Calu3 (cell line): ENCODE measurements around the gene ABHD17C. TPM values are rescaled to one million over a fixed set of nuclear protein-coding genes. Genes with fewer than 3 reads are reported as not detected.

Source experiments
- BruUV-seq: library from RNA; stranded (reverse); fragments of 400-500 nt; replicated peaks from 2 replicates; lab custom pipeline; 2021; lab: Mats Ljungman, UMichigan
- CTCF ChIA-PET: fragments of 300-600 bp; sonication (Branson Sonifier 250); formaldehyde crosslinking; loops from one replicate; lab custom pipeline; 2022; ENCODE audit warnings: antibody characterized with exemption; lab: Charles Lee
- DNase-seq: peaks from one replicate; pipeline ENCODE4 v3.0.0; 2022
- H3K27ac Mint-ChIP-seq: one replicate; pipeline ENCODE4 v1.8.0; 2022; ENCODE audit warnings: mixed read lengths; ENCODE audit not compliant: unreplicated experiment
- H3K27me3 Mint-ChIP-seq: one replicate; pipeline ENCODE4 v1.8.0; 2022; ENCODE audit warnings: mixed read lengths; ENCODE audit not compliant: unreplicated experiment
- H3K36me3 Mint-ChIP-seq: one replicate; pipeline ENCODE4 v1.8.0; 2022; ENCODE audit warnings: mild to moderate bottlenecking, moderate library complexity, mixed read lengths; ENCODE audit not compliant: insufficient read depth, unreplicated experiment
- H3K4me1 Mint-ChIP-seq: one replicate; pipeline ENCODE4 v1.8.0; 2022; ENCODE audit warnings: mild to moderate bottlenecking, low read depth, mixed read lengths; ENCODE audit not compliant: unreplicated experiment
- H3K4me3 Mint-ChIP-seq: one replicate; pipeline ENCODE4 v1.8.0; 2022; ENCODE audit warnings: mild to moderate bottlenecking, low read depth, moderate library complexity, mixed read lengths; ENCODE audit not compliant: unreplicated experiment
- H3K9me3 Mint-ChIP-seq: one replicate; pipeline ENCODE4 v1.8.0; 2022; ENCODE audit warnings: low read depth, mixed read lengths; ENCODE audit not compliant: unreplicated experiment
- CTCF ChIP-seq: fragments of 200-600 bp; IDR thresholded peaks from one replicate; pipeline ENCODE4 v1.8.0; 2022; ENCODE audit warnings: antibody characterized with exemption; ENCODE audit not compliant: unreplicated experiment
- intact Hi-C: fragments of 100-400 bp; cut with micrococcal nuclease; formaldehyde crosslinking; loops from one replicate; pipeline ENCODE4 v1.10.0; 2022; ENCODE audit not compliant: unreplicated experiment
- total RNA-seq: library from RNA; stranded (reverse); gene quantifications from 2 replicates; pipeline ENCODE4 v1.2.3, GENCODE V29; 2022

The ABHD17C gene
- total RNA-seq, 1 experiment from 2014 or later = 69.7 TPM

- no peak for DNase-seq
- Mint-ChIP-seq H3K4me1 (peaks cover 47% of the 10 kb centered on the region), H3K27ac (no peak overlapping the region), H3K36me3 (peaks cover 4% of the 10 kb centered on the region), H3K27me3 (no peaks in the 10 kb centered on the region), H3K4me3 (no peak overlapping the region), H3K9me3 (peaks cover 2% of the 10 kb centered on the region)
- intact Hi-C loops = loop anchor here (5.0 kb wide), 1 partner anchor 48 kb away; the partner anchor contains the start of gene ABHD17C
- CTCF ChIA-PET = no interaction called here
- no TSS peak for BruUV-seq
- TF ChIP-seq CTCF = no peak
Observed at GRCh38 chr15:80744826-80745225, 49.7 kb downstream of the ABHD17C start.

- no peak overlapping the region for H3K27ac Mint-ChIP-seq
- no peak overlapping the region for H3K4me3 Mint-ChIP-seq
- no TSS peak for BruUV-seq
- intact Hi-C loops = no loop called here
- H3K27me3 Mint-ChIP-seq = no peaks in the 10 kb centered on the region
- H3K9me3 Mint-ChIP-seq = peaks cover 2% of the 10 kb centered on the region
- H3K4me1 Mint-ChIP-seq = peaks cover 41% of the 10 kb centered on the region
- DNase-seq = no peak
- peaks cover 15% of the 10 kb centered on the region for H3K36me3 Mint-ChIP-seq
- no peak for TF ChIP-seq CTCF
- CTCF ChIA-PET = no interaction called here
Observed at GRCh38 chr15:80745888-80746287, 50.8 kb downstream of the ABHD17C start.

- TF ChIP-seq CTCF = no peak
- Mint-ChIP-seq H3K4me1 (peaks cover 29% of the 10 kb centered on the region), H3K27me3 (no peaks in the 10 kb centered on the region), H3K27ac (no peak overlapping the region), H3K4me3 (no peak overlapping the region), H3K36me3 (peaks cover 26% of the 10 kb centered on the region), H3K9me3 (peaks cover 2% of the 10 kb centered on the region)
- no peak for DNase-seq
- intact Hi-C loops = no loop called here
- CTCF ChIA-PET = no interaction called here
- no TSS peak for BruUV-seq
Observed at GRCh38 chr15:80747317-80748053, 52.4 kb downstream of the ABHD17C start.

- intact Hi-C loops = no loop called here
- Mint-ChIP-seq H3K4me3 (no peak overlapping the region), H3K27ac (no peak overlapping the region), H3K4me1 (peaks cover 16% of the 10 kb centered on the region), H3K36me3 (peaks cover 32% of the 10 kb centered on the region), H3K27me3 (no peaks in the 10 kb centered on the region), H3K9me3 (peaks cover 2% of the 10 kb centered on the region)
- no peak for DNase-seq
- TF ChIP-seq CTCF = no peak
- CTCF ChIA-PET = no interaction called here
- BruUV-seq = no TSS peak
Observed at GRCh38 chr15:80749589-80749988, 54.5 kb downstream of the ABHD17C start.
